ENCODE results near the gene PHKB. TPM values are rescaled to one million over a fixed set of nuclear protein-coding genes. Genes with fewer than 3 reads are reported as not detected.
A peak's percentile ranks its signal among the peaks of the same experiment; 100 is the strongest.

The PHKB gene
- total RNA-seq, 1 donor from 2014 or later, result 48.3 TPM

DNA sequence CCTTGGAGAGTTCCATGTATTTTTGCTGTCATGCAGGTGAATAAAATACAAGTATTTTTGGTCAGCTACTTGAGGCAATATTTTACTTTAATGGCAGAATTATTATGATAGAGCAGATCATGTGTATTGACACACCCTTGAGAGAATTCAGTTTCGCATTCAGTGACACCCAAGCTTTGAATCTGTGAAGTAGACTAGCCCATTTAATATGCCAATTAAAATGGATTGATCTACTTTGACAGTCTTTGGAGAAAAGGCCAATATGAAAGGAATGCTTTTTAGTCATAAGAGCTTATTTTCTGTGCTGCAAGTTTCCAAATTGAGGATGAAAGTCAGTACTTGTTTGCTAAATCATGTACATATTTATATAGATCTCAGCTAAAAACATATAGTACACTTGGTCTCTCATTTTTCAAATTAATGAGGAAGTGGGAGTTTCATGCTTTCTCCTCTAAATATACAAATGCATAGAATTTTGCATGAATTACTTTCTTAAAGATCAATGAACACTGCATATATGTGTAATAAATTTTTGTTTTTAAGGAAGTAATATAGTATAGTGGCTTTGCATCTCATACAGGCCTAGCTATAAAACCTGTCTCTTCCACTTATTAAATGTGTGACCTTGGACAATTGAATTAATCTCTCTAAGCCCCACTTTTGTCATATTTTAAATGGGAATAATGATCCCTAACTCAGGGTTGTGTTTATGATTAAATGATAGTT is 161.5 kb downstream of the PHKB start:
- no peak for DNase-seq (ENCODE audit: low read depth, low spot score)

GRCh38 chr16:47624563-47624962 is 163.4 kb downstream of the PHKB start:
- no peak for DNase-seq (ENCODE audit: low read depth, low spot score)

DNA sequence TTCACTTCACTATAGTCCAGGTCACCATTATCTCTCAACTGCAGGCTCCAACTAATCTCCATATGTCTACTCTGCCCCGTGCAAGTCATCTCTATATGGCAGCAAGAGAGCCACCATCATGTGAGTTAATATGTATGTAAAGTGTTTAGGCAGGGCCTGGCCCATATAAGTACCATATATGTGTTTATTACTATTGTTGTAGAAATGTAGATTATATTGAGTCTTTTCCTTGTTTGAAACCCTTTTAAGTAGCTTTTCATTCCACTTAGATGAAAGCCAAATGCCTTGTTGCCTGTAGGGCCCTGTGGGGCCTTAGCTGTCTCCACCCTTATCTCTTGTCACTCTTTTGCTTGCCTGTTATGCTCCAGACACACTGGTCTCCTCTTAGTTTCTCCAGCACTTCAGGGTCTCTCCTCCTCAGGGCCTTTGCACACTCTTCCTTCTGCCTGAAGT is 164.0 kb downstream of the PHKB start:
- no peak for DNase-seq (ENCODE audit: low read depth, low spot score)

- no peak for DNase-seq (ENCODE audit: low read depth, low spot score)
These were observed 165.1 kb downstream of the PHKB start for GRCh38 chr16:47626246-47626645.

- DNase-seq (ENCODE audit: low read depth, low spot score), result peak; percentile 13
These were observed 166.0 kb downstream of the PHKB start for GRCh38 chr16:47627085-47627639.

DNA sequence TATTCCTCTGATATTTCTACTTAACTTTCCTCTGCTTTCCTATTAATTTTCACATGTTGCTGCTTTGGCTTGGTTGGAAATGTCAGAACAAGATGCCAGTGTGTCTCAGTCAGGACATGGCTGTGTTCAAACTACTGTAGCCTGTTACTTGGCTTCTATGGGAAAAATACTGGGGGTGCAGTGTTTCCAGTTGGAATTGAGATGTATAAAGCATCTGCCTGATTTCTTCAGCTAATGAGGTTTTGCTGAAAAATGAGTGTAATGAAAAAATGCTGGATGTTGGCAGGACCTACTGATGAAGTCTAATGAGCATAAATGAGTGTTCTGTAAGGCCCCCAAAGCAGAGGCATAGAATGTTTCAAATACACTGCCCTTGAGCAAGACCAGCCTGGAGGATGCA is 166.6 kb downstream of the PHKB start:
- no peak for DNase-seq (ENCODE audit: low read depth, low spot score)

- no peak for DNase-seq (ENCODE audit: low read depth, low spot score)
These were observed 170.0 kb downstream of the PHKB start for GRCh38 chr16:47631131-47631530.

- DNase-seq (ENCODE audit: low read depth, low spot score), result no peak
These were observed 173.0 kb downstream of the PHKB start for GRCh38 chr16:47634126-47634525.

- no peak for DNase-seq (ENCODE audit: low read depth, low spot score)
These were observed 173.6 kb downstream of the PHKB start for GRCh38 chr16:47634727-47635126.

DNA sequence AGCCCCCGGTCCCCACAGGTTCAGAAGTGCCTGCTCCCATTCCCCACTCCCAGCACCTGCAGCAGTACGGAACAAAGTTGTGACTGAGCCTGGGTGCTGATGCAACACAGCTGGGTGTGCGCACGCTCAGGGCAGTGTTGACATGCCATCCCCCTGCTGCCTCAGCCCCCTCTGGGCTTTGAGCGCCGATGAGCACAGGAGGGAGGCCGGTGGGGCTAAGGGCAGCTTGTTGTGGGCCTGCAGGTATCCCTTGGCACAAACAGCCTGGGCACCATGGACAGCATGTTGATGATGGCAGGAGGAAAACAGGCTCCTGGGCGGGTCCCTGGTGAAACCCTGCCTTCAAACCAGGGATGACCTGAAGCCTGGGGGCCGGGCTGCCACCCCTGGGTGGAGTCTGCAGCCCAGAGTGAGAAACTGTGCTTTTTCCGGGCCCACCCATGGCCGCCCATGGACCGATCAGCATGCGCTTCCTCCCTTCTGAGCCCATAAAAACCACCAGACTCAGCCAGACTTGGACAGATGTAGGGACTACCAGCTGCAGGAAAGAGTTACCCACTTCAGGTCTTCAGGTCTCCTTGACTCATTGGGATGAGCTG is 175.5 kb downstream of the PHKB start:
- DNase-seq (ENCODE audit: low read depth, low spot score), result no peak

- no peak for DNase-seq (ENCODE audit: low read depth, low spot score)
These were observed 177.0 kb downstream of the PHKB start for GRCh38 chr16:47638175-47638574.

DNA sequence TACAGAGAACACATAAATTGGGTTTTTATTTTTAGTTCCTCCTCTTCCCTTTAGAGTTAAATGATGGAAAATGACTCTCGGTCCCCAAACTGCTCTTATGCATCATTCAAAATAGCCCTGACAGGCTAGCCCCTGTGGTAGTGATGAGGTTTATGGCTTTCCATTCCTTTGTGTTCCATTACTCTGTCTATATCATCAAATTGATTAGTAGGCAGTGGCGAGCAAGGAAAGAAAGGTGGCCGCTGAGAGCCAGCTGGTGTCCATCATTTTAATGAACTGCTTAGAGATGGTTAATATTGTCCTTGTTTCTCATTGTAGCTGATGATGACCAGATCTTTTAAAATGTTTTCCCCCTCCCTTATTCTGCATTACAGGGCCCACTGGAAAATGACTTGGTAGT is 179.5 kb downstream of the PHKB start:
- DNase-seq (ENCODE audit: low read depth, low spot score), result no peak

DNA sequence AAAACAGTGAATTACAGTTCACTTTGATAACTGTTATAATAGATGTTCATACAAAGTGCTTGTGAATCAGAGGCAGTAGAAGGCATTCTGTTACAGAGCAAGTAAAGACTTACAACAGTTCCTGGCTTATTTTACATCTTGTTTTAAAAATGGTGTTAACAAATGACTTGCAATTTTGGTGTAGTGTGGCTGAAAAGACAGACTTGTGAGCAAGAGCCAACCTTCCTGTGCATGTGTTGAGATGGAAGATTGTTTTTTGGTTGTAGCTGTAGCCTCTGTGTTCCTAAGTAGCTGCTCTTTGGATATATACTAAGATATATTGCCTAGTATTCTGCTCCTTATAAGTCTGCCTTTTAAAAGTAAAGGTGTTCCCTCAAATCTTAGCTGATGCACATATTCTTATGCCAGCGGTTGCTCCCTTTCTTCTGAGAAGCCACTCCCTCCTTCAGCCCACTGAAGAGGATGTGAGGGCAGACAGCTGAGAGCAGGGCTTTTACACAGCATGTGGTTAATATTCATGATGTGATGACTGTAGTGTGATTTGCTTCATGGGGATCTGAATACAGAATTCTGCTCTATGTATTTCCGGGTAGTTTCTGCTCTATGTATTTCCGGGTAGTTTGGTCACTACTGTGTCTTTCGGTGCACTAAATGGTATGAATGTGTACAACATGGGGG is 182.3 kb downstream of the PHKB start:
- DNase-seq (ENCODE audit: low read depth, low spot score), result no peak

DNA sequence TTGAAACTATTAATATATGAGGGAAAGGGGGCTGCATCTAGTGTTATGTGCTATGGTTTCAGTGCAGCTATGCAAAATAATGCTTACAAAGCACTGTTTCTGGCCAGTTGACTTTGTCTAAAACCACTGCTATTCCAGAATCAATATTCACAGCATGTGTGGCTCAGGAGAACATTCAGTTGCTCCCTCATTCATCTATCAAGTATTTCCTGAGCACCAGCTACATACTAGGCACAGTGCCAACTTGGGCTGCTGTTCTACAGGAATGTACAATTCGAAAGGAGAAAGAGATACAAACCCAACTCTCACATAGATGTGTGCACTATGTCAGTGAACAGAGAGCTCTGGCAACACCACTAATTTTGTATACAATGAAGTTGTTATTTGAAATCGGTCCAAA is 183.0 kb downstream of the PHKB start:
- DNase-seq (ENCODE audit: low read depth, low spot score), result peak; percentile 85

- DNase-seq (ENCODE audit: low read depth, low spot score), result no peak
These were observed 183.5 kb downstream of the PHKB start for GRCh38 chr16:47644661-47645060.

- no peak for DNase-seq (ENCODE audit: low read depth, low spot score)
These were observed 185.8 kb downstream of the PHKB start for GRCh38 chr16:47646914-47647313.

- no peak for DNase-seq (ENCODE audit: low read depth, low spot score)
These were observed 195.9 kb downstream of the PHKB start for GRCh38 chr16:47657032-47657431.

GRCh38 chr16:47657977-47658376 is 196.8 kb downstream of the PHKB start:
- DNase-seq (ENCODE audit: low read depth, low spot score), result no peak

GRCh38 chr16:47660540-47660939 is 199.4 kb downstream of the PHKB start:
- DNase-seq (ENCODE audit: low read depth, low spot score), result no peak

- no peak for DNase-seq (ENCODE audit: low read depth, low spot score)
These were observed 203.7 kb downstream of the PHKB start for GRCh38 chr16:47664653-47665325.

DNA sequence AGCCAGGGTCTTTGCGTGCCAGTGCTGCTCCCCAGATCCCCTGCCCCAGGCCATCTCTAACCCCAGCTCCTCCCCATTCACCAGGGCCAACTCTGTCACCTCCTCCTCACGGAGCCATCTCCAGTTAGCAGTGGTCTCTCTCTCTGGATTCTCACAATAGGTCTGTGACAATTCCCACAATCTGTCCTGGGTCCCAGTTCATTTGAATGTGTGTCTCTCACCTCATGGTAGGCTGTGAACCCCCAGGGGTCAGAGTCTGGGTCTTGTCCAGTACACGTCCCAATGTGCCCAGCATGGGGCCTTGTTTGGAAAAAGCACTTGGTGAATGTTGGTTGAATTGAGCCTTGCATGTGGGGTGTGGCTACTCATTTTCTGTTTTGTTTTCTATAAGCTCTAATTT is 205.3 kb downstream of the PHKB start:
- no peak for DNase-seq (ENCODE audit: low read depth, low spot score)

DNA sequence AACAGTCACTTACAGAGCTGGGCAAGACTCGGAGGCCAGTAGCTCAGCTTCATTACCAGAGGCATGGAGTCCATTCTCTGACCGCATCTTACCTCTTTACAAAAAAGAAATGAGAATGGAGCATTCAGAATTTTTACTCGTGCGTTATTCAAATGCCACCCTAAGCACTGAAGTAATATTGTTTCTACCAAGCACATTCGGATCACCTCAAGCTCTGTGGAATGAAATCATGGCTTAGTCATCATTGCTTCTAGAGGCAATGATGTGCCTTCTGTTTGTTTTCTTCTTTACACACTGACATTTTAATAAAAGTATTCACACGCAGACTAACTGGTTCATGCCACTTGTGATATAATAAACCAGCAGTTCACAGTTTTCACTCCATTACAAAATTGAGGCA is 206.8 kb downstream of the PHKB start:
- no peak for DNase-seq (ENCODE audit: low read depth, low spot score)

Measured in pulmonary artery endothelial cell (primary cell).